ENCODE data around the gene ATG2A. TPM values are rescaled to one million over a fixed set of nuclear protein-coding genes. Genes with fewer than 3 reads are reported as not detected.

Gene ATG2A
- total RNA-seq, 2 donors from 2014 or later: 30.6 to 32.8 TPM

GRCh38 chr11:64930340-64930739 lies 13.3 kb upstream of the ATG2A start:
- DNase-seq: no peak
- Histone ChIP-seq H3K36me3 (peaks cover 8% of the 10 kb centered on the region), H3K4me1 (peaks cover 7% of the 10 kb centered on the region), H3K9ac (ENCODE audit: low read depth in 2 of 2, low read length in 2 of 2) (no peak overlapping the region), H3K4me3 (no peak overlapping the region), H3K9me3 (no peaks in the 10 kb centered on the region), H3K27ac (no peak overlapping the region), H3K27me3 (no peaks in the 10 kb centered on the region)
- TF ChIP-seq CTCF (IDR thresholded peaks at IDR 0.05): no peak
- intact Hi-C loops (cut with DNase I): loop anchor here (10.0 kb wide), 1 partner anchor 54 kb away; no protein-coding TSS in a partner anchor

- Histone ChIP-seq H3K9me3 (no peaks in the 10 kb centered on the region), H3K4me3 (no peak overlapping the region), H3K36me3 (peaks cover 8% of the 10 kb centered on the region), H3K9ac (ENCODE audit: low read depth in 2 of 2, low read length in 2 of 2) (no peak overlapping the region), H3K4me1 (peaks cover 10% of the 10 kb centered on the region), H3K27me3 (no peaks in the 10 kb centered on the region), H3K27ac (no peak overlapping the region)
- DNase-seq: no peak
- no peak for TF ChIP-seq CTCF (IDR thresholded peaks at IDR 0.05)
- intact Hi-C loops (cut with DNase I): loop anchor here (10.0 kb wide), 1 partner anchor 55 kb away; no protein-coding TSS in a partner anchor
Observed at GRCh38 chr11:64929625-64930024, 12.6 kb upstream of the ATG2A start.

GRCh38 chr11:64928957-64929356 lies 11.9 kb upstream of the ATG2A start:
- Histone ChIP-seq H3K27me3 (no peaks in the 10 kb centered on the region), H3K27ac (no peak overlapping the region), H3K36me3 (peaks cover 8% of the 10 kb centered on the region), H3K9me3 (no peaks in the 10 kb centered on the region), H3K4me3 (no peak overlapping the region), H3K4me1 (peaks cover 10% of the 10 kb centered on the region), H3K9ac (ENCODE audit: low read depth in 2 of 2, low read length in 2 of 2) (no peak overlapping the region)
- intact Hi-C loops (cut with DNase I): no loop called here
- DNase-seq: no peak
- TF ChIP-seq CTCF (IDR thresholded peaks at IDR 0.05): no peak

DNA sequence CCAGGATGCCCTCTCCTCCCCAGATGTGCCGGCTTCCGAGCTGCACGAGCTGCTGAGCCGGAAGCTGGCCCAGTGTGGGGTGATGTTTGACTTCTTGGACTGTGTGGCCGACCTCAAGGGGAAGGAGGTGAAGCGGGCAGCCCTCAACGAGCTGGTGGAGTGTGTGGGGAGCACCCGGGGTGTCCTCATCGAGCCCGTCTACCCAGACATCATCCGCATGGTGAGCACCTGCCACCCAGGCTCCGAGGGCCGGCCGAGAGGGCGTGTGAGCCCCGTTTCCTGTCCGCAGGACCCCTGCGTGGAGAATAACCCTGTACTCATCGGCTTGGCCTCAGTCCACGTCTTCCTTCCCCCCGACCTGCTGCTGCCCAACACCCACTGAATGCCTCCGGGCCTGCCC lies 9.7 kb upstream of the ATG2A start:
- H3K9me3 ChIP-seq: no peaks in the 10 kb centered on the region
- DNase-seq: no peak
- intact Hi-C loops (cut with DNase I): no loop called here
- no peaks in the 10 kb centered on the region for H3K27me3 ChIP-seq
- H3K4me3 ChIP-seq: no peak overlapping the region
- no peak for TF ChIP-seq CTCF (IDR thresholded peaks at IDR 0.05)
- H3K9ac ChIP-seq (ENCODE audit: low read depth in 2 of 2, low read length in 2 of 2): no peak overlapping the region
- H3K4me1 ChIP-seq: peaks cover 16% of the 10 kb centered on the region
- H3K27ac ChIP-seq: no peak overlapping the region
- H3K36me3 ChIP-seq: peaks cover 8% of the 10 kb centered on the region

GRCh38 chr11:64925536-64926436 lies 8.8 kb upstream of the ATG2A start:
- Histone ChIP-seq H3K9me3 (no peaks in the 10 kb centered on the region), H3K27me3 (no peaks in the 10 kb centered on the region), H3K4me3 (peak overlapping the region; percentile 98), H3K4me1 (peaks cover 16% of the 10 kb centered on the region), H3K27ac (no peak overlapping the region), H3K36me3 (peaks cover 8% of the 10 kb centered on the region), H3K9ac (ENCODE audit: low read depth in 2 of 2, low read length in 2 of 2) (peak overlapping the region; percentile 86 to 94)
- DNase-seq: no peak
- TF ChIP-seq CTCF (IDR thresholded peaks at IDR 0.05): no peak
- intact Hi-C loops (cut with DNase I): no loop called here
